Fibroblast of lung (primary cell): ENCODE results near the gene TFB2M. TPM values are rescaled to one million over a fixed set of nuclear protein-coding genes. Genes with fewer than 3 reads are reported as not detected.

Experiments
- DNase-seq, 2 donors: peaks; one replicate each; pipeline versions ENCODE4 v3.0.0 to v3.0.0-alpha.2; 2010; ENCODE audit warnings: low read depth in 2 of 2
- H2AFZ ChIP-seq: 2 replicates; pipeline ENCODE4 v1.5.1; 2012; ENCODE audit warnings: low read length, control low read depth, inconsistent platforms
- H3K27ac ChIP-seq: 2 replicates; pipeline ENCODE4 v1.5.1; 2011; ENCODE audit warnings: low read length, control low read depth; ENCODE audit not compliant: insufficient read depth
- H3K27me3 ChIP-seq: 2 replicates; pipeline ENCODE4 v1.5.1; 2011; ENCODE audit warnings: mild to moderate bottlenecking, low read length; ENCODE audit not compliant: control insufficient read depth, insufficient read depth
- H3K36me3 ChIP-seq: 2 replicates; pipeline ENCODE4 v1.5.1; 2011; ENCODE audit warnings: low read length; ENCODE audit not compliant: control insufficient read depth, insufficient read depth
- H3K4me1 ChIP-seq: 2 replicates; pipeline ENCODE4 v1.5.1; 2011; ENCODE audit warnings: low read length; ENCODE audit not compliant: control insufficient read depth, insufficient read depth; ENCODE audit errors: extremely low read depth
- H3K4me2 ChIP-seq: 2 replicates; pipeline ENCODE4 v1.5.1; 2011; ENCODE audit warnings: low read length, control low read depth; ENCODE audit not compliant: insufficient read depth; ENCODE audit errors: extremely low read depth
- H3K4me3 ChIP-seq, 4 experiments: fragments of 200-600 bp in 1 of 4; sonication (generic) in 1 of 4; replicated peaks in 1 of 4; 2 replicates each; pipeline ENCODE4 v1.5.1; 2011 to 2016; ENCODE audit warnings: low read length in 4 of 4, low read depth in 3 of 4, mild to moderate bottlenecking in 3 of 4, control low read depth in 2 of 4, inconsistent platforms in 1 of 4, mixed read lengths in 1 of 4; ENCODE audit not compliant: insufficient read depth in 1 of 4; ENCODE audit errors: control extremely low read depth in 1 of 4
- H3K79me2 ChIP-seq: 2 replicates; pipeline ENCODE4 v1.5.1; 2012; ENCODE audit warnings: mild to moderate bottlenecking, low read length, inconsistent platforms; ENCODE audit not compliant: control insufficient read depth, insufficient read depth
- H3K9ac ChIP-seq: 2 replicates; pipeline ENCODE4 v1.5.1; 2011; ENCODE audit warnings: mild to moderate bottlenecking, low read length, control low read depth; ENCODE audit not compliant: insufficient read depth
- H3K9me3 ChIP-seq: 2 replicates; pipeline ENCODE4 v1.5.1; 2012; ENCODE audit warnings: low read depth, low read length; ENCODE audit not compliant: control insufficient read depth, insufficient read depth
- H4K20me1 ChIP-seq: 2 replicates; pipeline ENCODE4 v1.5.1; 2011; ENCODE audit warnings: low read length; ENCODE audit not compliant: control insufficient read depth, insufficient read depth; ENCODE audit errors: extremely low read depth
- CTCF ChIP-seq, 2 donors: IDR thresholded peaks in 1 of 2; conservative IDR thresholded peaks in 1 of 2; 1 replicate in 1 of 2; 2 replicates in 1 of 2; pipeline ENCODE4 v1.5.1; 2011 to 2012; ENCODE audit warnings: low read length in 2 of 2, control low read depth in 1 of 2, inconsistent platforms in 1 of 2, low read depth in 1 of 2, mild to moderate bottlenecking in 1 of 2
- EZH2 ChIP-seq: IDR thresholded peaks from 2 replicates; pipeline ENCODE4 v1.5.1; 2012; ENCODE audit warnings: low read length, control low read depth, mild to moderate bottlenecking; ENCODE audit errors: missing control alignments
- polyA plus RNA-seq, 2 donors: library from polyadenylated mRNA; depleted of rRNA in 1 of 2; stranded (reverse) in 1 of 2; unstranded in 1 of 2; fragments of >200 nt; gene quantifications; 2 replicates each; pipeline ENCODE4 v1.2.1, GENCODE V29; 2011 to 2012; ENCODE audit warnings: missing spikeins in 1 of 2
- total RNA-seq: library from RNA; depleted of rRNA; stranded (reverse); fragments of >200 nt; gene quantifications from 2 replicates; pipeline ENCODE4 v1.2.1, GENCODE V29; 2014

The TFB2M gene
- total and polyA plus RNA-seq, 2 donors (not counting 1 experiment from before 2014, with no cell fraction given): 15.9 to 20.1 TPM

GRCh38 chr1:246550402-246550801 is 15.7 kb downstream of the TFB2M start:
- peaks cover 6% of the 10 kb centered on the region for H3K36me3 ChIP-seq
- no peaks in the 10 kb centered on the region for H3K79me2 ChIP-seq

GRCh38 chr1:246549665-246550064 is 16.4 kb downstream of the TFB2M start:
- Histone ChIP-seq H4K20me1 (no peaks in the 10 kb centered on the region), H3K9ac (no peak overlapping the region), H3K27me3 (no peaks in the 10 kb centered on the region), H3K9me3 (no peaks in the 10 kb centered on the region), H3K4me1 (no peaks in the 10 kb centered on the region), H3K79me2 (no peaks in the 10 kb centered on the region), H3K27ac (no peak overlapping the region), H2AFZ (no peak overlapping the region), H3K4me2 (no peak overlapping the region), H3K36me3 (peaks cover 6% of the 10 kb centered on the region), H3K4me3 (no peak overlapping the region)
- DNase-seq: no peak
- TF ChIP-seq CTCF (conservative IDR thresholded peaks at IDR 0.05 in 1 of 2, IDR thresholded peaks at IDR 0.05 in 1 of 2; ENCODE audit: low read depth in 1 of 2, low read length in 2 of 2): no peak
- TF ChIP-seq EZH2: no peak

More at GRCh38 chr1:246550402-246550801, 15.7 kb downstream of the TFB2M start:
- no peaks in the 10 kb centered on the region for H3K4me1 ChIP-seq
- H3K4me3 ChIP-seq: no peak overlapping the region
- TF ChIP-seq EZH2 (no peak), CTCF (conservative IDR thresholded peaks at IDR 0.05 in 1 of 2, IDR thresholded peaks at IDR 0.05 in 1 of 2; ENCODE audit: low read depth in 1 of 2, low read length in 2 of 2) (no peak)
- no peak for DNase-seq
- no peak overlapping the region for H3K4me2 ChIP-seq
- no peaks in the 10 kb centered on the region for H3K9me3 ChIP-seq
- H4K20me1 ChIP-seq: no peaks in the 10 kb centered on the region
- no peak overlapping the region for H3K27ac ChIP-seq
- no peaks in the 10 kb centered on the region for H3K27me3 ChIP-seq
- H2AFZ ChIP-seq: no peak overlapping the region
- H3K9ac ChIP-seq: no peak overlapping the region

GRCh38 chr1:246544001-246544400 is 22.1 kb downstream of the TFB2M start:
- Histone ChIP-seq H3K79me2 (no peaks in the 10 kb centered on the region), H3K4me3 (no peak overlapping the region), H2AFZ (no peak overlapping the region), H3K9ac (no peak overlapping the region), H3K36me3 (peaks cover 4% of the 10 kb centered on the region), H3K9me3 (no peaks in the 10 kb centered on the region), H4K20me1 (no peaks in the 10 kb centered on the region), H3K4me2 (no peak overlapping the region), H3K27ac (no peak overlapping the region), H3K27me3 (no peaks in the 10 kb centered on the region), H3K4me1 (no peaks in the 10 kb centered on the region)
- no peak for DNase-seq
- no peak for TF ChIP-seq EZH2
- no peak for TF ChIP-seq CTCF (conservative IDR thresholded peaks at IDR 0.05 in 1 of 2, IDR thresholded peaks at IDR 0.05 in 1 of 2; ENCODE audit: low read depth in 1 of 2, low read length in 2 of 2)
